IPS DF 4.7 (cell line): ENCODE data around the gene KCNK3.

Source experiments
- DNase-seq: peaks from one replicate; pipeline ENCODE4 v3.0.0-alpha.2; 2013; ENCODE audit warnings: low spot score; ENCODE audit errors: extremely low read depth

KCNK3 gene

GRCh38 chr2:26711457-26712161 lies 19.1 kb downstream of the KCNK3 start:
- DNase-seq = no peak

GRCh38 chr2:26712486-26713465 lies 20.3 kb downstream of the KCNK3 start:
- no peak for DNase-seq

GRCh38 chr2:26715528-26716270 lies 23.2 kb downstream of the KCNK3 start:
- DNase-seq = no peak

- no peak for DNase-seq
Observed at GRCh38 chr2:26716340-26716739, 23.8 kb downstream of the KCNK3 start.

GRCh38 chr2:26716769-26717168 lies 24.2 kb downstream of the KCNK3 start:
- DNase-seq = no peak

- no peak for DNase-seq
Observed at GRCh38 chr2:26717362-26717761, 24.8 kb downstream of the KCNK3 start.

GRCh38 chr2:26718949-26719686 lies 26.6 kb downstream of the KCNK3 start:
- no peak for DNase-seq

GRCh38 chr2:26720322-26721114 lies 28.0 kb downstream of the KCNK3 start:
- no peak for DNase-seq

GRCh38 chr2:26721115-26722032 lies 28.9 kb downstream of the KCNK3 start:
- DNase-seq = peak; percentile 7

- DNase-seq = no peak
Observed at GRCh38 chr2:26722328-26722727, 29.8 kb downstream of the KCNK3 start.

GRCh38 chr2:26722911-26723310 lies 30.4 kb downstream of the KCNK3 start:
- no peak for DNase-seq

GRCh38 chr2:26723475-26723874 lies 31.0 kb downstream of the KCNK3 start:
- no peak for DNase-seq

- DNase-seq = no peak
Observed at GRCh38 chr2:26723991-26724750, 31.6 kb downstream of the KCNK3 start.

- DNase-seq = no peak
Observed at GRCh38 chr2:26724784-26725520, 32.4 kb downstream of the KCNK3 start.

GRCh38 chr2:26725521-26725820 lies 32.9 kb downstream of the KCNK3 start:
- no peak for DNase-seq

- no peak for DNase-seq
Observed at GRCh38 chr2:26726228-26726627, 33.7 kb downstream of the KCNK3 start.

- DNase-seq = no peak
Observed at GRCh38 chr2:26727641-26728561, 35.4 kb downstream of the KCNK3 start.
